Natural killer cell (primary cell): ENCODE results near the gene DPH2. TPM values are rescaled to one million over a fixed set of nuclear protein-coding genes. Genes with fewer than 3 reads are reported as not detected.

Source experiments
- ATAC-seq, 3 donors: fragments of 150-1000 bp in 2 of 3; fragments of 200-7000 bp in 1 of 3; cut with Tn5 transposase; 1 replicate in 1 of 3; 2 replicates in 2 of 3; pipeline ENCODE4 v1.10.0; 2021; ENCODE audit warnings: mild to moderate bottlenecking in 2 of 3, moderate library complexity in 2 of 3
- DNase-seq, 2 donors: peaks; one replicate each; pipeline versions ENCODE4 v3.0.0 to v3.0.0-alpha.2; 2013 to 2021; ENCODE audit warnings: mixed read lengths in 1 of 2
- H3K27ac ChIP-seq: one replicate; pipeline ENCODE4 v1.5.1; 2013; ENCODE audit warnings: mild to moderate bottlenecking, low read length
- H3K27me3 ChIP-seq: one replicate; pipeline ENCODE4 v1.6.1; 2013; ENCODE audit warnings: low read length; ENCODE audit not compliant: control insufficient read depth, insufficient read depth
- H3K36me3 ChIP-seq: one replicate; pipeline ENCODE4 v1.6.1; 2013; ENCODE audit warnings: low read length; ENCODE audit not compliant: control insufficient read depth, insufficient read depth
- H3K4me1 ChIP-seq: one replicate; pipeline ENCODE4 v1.6.1; 2013; ENCODE audit warnings: low read length; ENCODE audit not compliant: control insufficient read depth, insufficient read depth
- H3K4me3 ChIP-seq: one replicate; pipeline ENCODE4 v1.5.1; 2013; ENCODE audit warnings: low read length
- H3K9me3 ChIP-seq: one replicate; pipeline ENCODE4 v1.6.1; 2013; ENCODE audit warnings: low read length; ENCODE audit not compliant: control insufficient read depth, insufficient read depth
- H3K27ac Mint-ChIP-seq, 2 donors: one replicate each; pipeline ENCODE4 v1.8.0; 2022; ENCODE audit warnings: mild to moderate bottlenecking in 2 of 2, mixed read lengths in 2 of 2, moderate library complexity in 1 of 2
- H3K27me3 Mint-ChIP-seq, 2 donors: one replicate each; pipeline ENCODE4 v1.8.0; 2022; ENCODE audit warnings: low read depth in 2 of 2, mixed read lengths in 2 of 2
- H3K36me3 Mint-ChIP-seq: one replicate; pipeline ENCODE4 v1.8.0; 2022; ENCODE audit warnings: mixed read lengths
- H3K4me1 Mint-ChIP-seq, 2 donors: one replicate each; pipeline ENCODE4 v1.8.0; 2022; ENCODE audit warnings: mixed read lengths in 2 of 2
- H3K4me3 Mint-ChIP-seq: one replicate; pipeline ENCODE4 v1.8.0; 2022; ENCODE audit warnings: mild to moderate bottlenecking, moderate library complexity, mixed read lengths
- H3K9me3 Mint-ChIP-seq, 2 donors: one replicate each; pipeline ENCODE4 v1.8.0; 2022; ENCODE audit warnings: mixed read lengths in 2 of 2
- WGBS: methylation state at CpG from one replicate; pipeline ENCODE4 v1.1.7; 2013; ENCODE audit warnings: missing lambda C conversion rate; ENCODE audit not compliant: insufficient coverage; 5-methylcytosine and 5-hydroxymethylcytosine counted together
- intact Hi-C: fragments of 100-400 bp; cut with micrococcal nuclease; formaldehyde crosslinking; loops from one replicate; pipeline ENCODE4 v1.14.2; 2022
- total RNA-seq, 4 donors: library from RNA; stranded (reverse); fragments of 120-200 nt in 1 of 4; gene quantifications; one replicate each; pipeline versions ENCODE4 v1.2.3 to v1.2.4, GENCODE V29; 2013 to 2022
- TF ChIP-seq, protein P1 (sequence below): fragments of 200-600 bp; IDR thresholded peaks from one replicate; pipeline ENCODE4 v1.8.0; 2022; ENCODE audit warnings: antibody characterized with exemption

Gene DPH2
- total RNA-seq, 3 donors from 2014 or later (not counting 1 experiment from before 2014, with no cell fraction given): 18.2 to 27.3 (median 18.8) TPM

GRCh38 chr1:43962324-43962723 is 7.5 kb upstream of the DPH2 start:
- Histone ChIP-seq H3K27me3 (no peaks in the 10 kb centered on the region), H3K4me1 (no peaks in the 10 kb centered on the region), H3K27ac (no peak overlapping the region), H3K9me3 (no peaks in the 10 kb centered on the region), H3K4me3 (no peak overlapping the region), H3K36me3 (peaks cover 22% of the 10 kb centered on the region)
- no peaks in the 10 kb centered on the region for H3K4me1 Mint-ChIP-seq
- H3K9me3 Mint-ChIP-seq: no peaks in the 10 kb centered on the region
- 98% methylated on average over 2 of the region's 2 CpGs for WGBS
- TF ChIP-seq, protein P1, sequence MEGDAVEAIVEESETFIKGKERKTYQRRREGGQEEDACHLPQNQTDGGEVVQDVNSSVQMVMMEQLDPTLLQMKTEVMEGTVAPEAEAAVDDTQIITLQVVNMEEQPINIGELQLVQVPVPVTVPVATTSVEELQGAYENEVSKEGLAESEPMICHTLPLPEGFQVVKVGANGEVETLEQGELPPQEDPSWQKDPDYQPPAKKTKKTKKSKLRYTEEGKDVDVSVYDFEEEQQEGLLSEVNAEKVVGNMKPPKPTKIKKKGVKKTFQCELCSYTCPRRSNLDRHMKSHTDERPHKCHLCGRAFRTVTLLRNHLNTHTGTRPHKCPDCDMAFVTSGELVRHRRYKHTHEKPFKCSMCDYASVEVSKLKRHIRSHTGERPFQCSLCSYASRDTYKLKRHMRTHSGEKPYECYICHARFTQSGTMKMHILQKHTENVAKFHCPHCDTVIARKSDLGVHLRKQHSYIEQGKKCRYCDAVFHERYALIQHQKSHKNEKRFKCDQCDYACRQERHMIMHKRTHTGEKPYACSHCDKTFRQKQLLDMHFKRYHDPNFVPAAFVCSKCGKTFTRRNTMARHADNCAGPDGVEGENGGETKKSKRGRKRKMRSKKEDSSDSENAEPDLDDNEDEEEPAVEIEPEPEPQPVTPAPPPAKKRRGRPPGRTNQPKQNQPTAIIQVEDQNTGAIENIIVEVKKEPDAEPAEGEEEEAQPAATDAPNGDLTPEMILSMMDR: no peak
- intact Hi-C loops: no loop called here
- no peak for ATAC-seq
- H3K36me3 Mint-ChIP-seq: no peaks in the 10 kb centered on the region
- no peaks in the 10 kb centered on the region for H3K27me3 Mint-ChIP-seq
- H3K27ac Mint-ChIP-seq: no peak overlapping the region
- no peak overlapping the region for H3K4me3 Mint-ChIP-seq
- no peak for DNase-seq

DNA sequence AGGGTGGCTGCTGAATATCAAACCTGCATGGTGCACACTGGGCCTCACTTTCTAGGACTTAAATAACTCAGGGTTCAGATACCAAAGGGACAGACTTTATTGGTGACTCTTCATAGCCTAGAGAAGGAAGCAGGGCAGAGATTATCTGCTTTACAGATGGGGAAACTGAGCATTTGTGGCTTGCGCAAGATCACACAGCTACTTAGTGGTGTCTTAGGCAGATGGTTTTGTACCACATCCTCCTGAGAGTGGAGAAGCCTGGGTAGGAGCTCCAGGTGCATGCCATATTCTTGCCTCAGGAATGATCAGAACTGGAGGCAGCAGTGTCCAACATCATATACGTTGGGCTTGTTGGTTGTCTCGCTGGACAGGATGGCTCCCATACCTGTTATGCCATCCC is 6.8 kb upstream of the DPH2 start:
- Mint-ChIP-seq H3K27ac (no peak overlapping the region), H3K9me3 (no peaks in the 10 kb centered on the region), H3K36me3 (no peaks in the 10 kb centered on the region), H3K27me3 (no peaks in the 10 kb centered on the region), H3K4me1 (no peaks in the 10 kb centered on the region), H3K4me3 (no peak overlapping the region)
- TF ChIP-seq, protein P1: no peak
- Histone ChIP-seq H3K27me3 (no peaks in the 10 kb centered on the region), H3K27ac (no peak overlapping the region), H3K36me3 (peaks cover 16% of the 10 kb centered on the region), H3K9me3 (no peaks in the 10 kb centered on the region), H3K4me3 (no peak overlapping the region), H3K4me1 (no peaks in the 10 kb centered on the region)
- DNase-seq: no peak
- ATAC-seq: no peak
- WGBS: 94% methylated on average over 3 of the region's 3 CpGs
- intact Hi-C loops: no loop called here

- H3K36me3 Mint-ChIP-seq: no peaks in the 10 kb centered on the region
- H3K4me1 ChIP-seq: no peaks in the 10 kb centered on the region
- TF ChIP-seq, protein P1: no peak
- H3K27me3 ChIP-seq: no peaks in the 10 kb centered on the region
- H3K4me3 ChIP-seq: no peak overlapping the region
- H3K9me3 ChIP-seq: no peaks in the 10 kb centered on the region
- H3K4me1 Mint-ChIP-seq: no peaks in the 10 kb centered on the region
- no peak for ATAC-seq
- no peaks in the 10 kb centered on the region for H3K9me3 Mint-ChIP-seq
- 92% methylated on average over 4 of the region's 5 CpGs for WGBS
- H3K27me3 Mint-ChIP-seq: no peaks in the 10 kb centered on the region
- intact Hi-C loops: no loop called here
- H3K27ac ChIP-seq: no peak overlapping the region
- H3K36me3 ChIP-seq: peaks cover 12% of the 10 kb centered on the region
- DNase-seq: no peak
- no peak overlapping the region for H3K4me3 Mint-ChIP-seq
- no peak overlapping the region for H3K27ac Mint-ChIP-seq
Measured at GRCh38 chr1:43963890-43964289, 5.9 kb upstream of the DPH2 start.

- 96% methylated on average over 3 of the region's 3 CpGs for WGBS
- H3K27ac Mint-ChIP-seq: no peak overlapping the region
- no peak for ATAC-seq
- H3K27me3 ChIP-seq: no peaks in the 10 kb centered on the region
- H3K36me3 Mint-ChIP-seq: no peaks in the 10 kb centered on the region
- no peak overlapping the region for H3K4me3 Mint-ChIP-seq
- no peak for DNase-seq
- intact Hi-C loops: no loop called here
- TF ChIP-seq, protein P1: no peak
- peaks cover 11 to 13% of the 10 kb centered on the region in 2 donors for H3K4me1 Mint-ChIP-seq
- peaks cover 10% of the 10 kb centered on the region for H3K4me1 ChIP-seq
- H3K36me3 ChIP-seq: peaks cover 9% of the 10 kb centered on the region
- no peaks in the 10 kb centered on the region for H3K27me3 Mint-ChIP-seq
- H3K9me3 Mint-ChIP-seq: no peaks in the 10 kb centered on the region
- no peak overlapping the region for H3K4me3 ChIP-seq
- no peaks in the 10 kb centered on the region for H3K9me3 ChIP-seq
- no peak overlapping the region for H3K27ac ChIP-seq
Measured at GRCh38 chr1:43965316-43965715, 4.5 kb upstream of the DPH2 start.
